HepG2 (cell line): Measurements from ENCODE around the gene ARR3. TPM values are rescaled to one million over a fixed set of nuclear protein-coding genes. Genes with fewer than 3 reads are reported as not detected.

ENCODE experiments used
- CBX5 ChIP-seq: sonication (generic); formaldehyde crosslinking; IDR thresholded peaks from 2 replicates; pipeline ENCODE4 v1.4.0; 2020; ENCODE audit warnings: missing genetic modification reagents, borderline replicate concordance
- CCDC6 ChIP-seq: sonication (generic); formaldehyde crosslinking; IDR thresholded peaks from 2 replicates; pipeline ENCODE4 v1.8.1; 2022; ENCODE audit warnings: mild to moderate bottlenecking, missing genetic modification reagents, moderate library complexity
- FOSL2 ChIP-seq: sonication (generic); formaldehyde crosslinking; IDR thresholded peaks from 2 replicates; pipeline ENCODE4 v1.4.0; 2020; ENCODE audit warnings: missing genetic modification reagents
- GLI4 ChIP-seq: sonication (generic); formaldehyde crosslinking; IDR thresholded peaks from 2 replicates; pipeline ENCODE4 v1.5.1; 2020; ENCODE audit warnings: missing genetic modification reagents, mild to moderate bottlenecking, moderate library complexity, borderline replicate concordance
- ZNF841 ChIP-seq: sonication (generic); formaldehyde crosslinking; IDR thresholded peaks from 2 replicates; pipeline ENCODE4 v1.8.1; 2023; ENCODE audit warnings: missing genetic modification reagents, borderline replicate concordance
- polyA plus RNA-seq, 8 experiments: library from polyadenylated mRNA; depleted of rRNA in 3 of 8; stranded (reverse) in 7 of 8; unstranded in 1 of 8; fragments of >200 nt; fragmentation: Illumina TruSeq in 4 of 8; extraction: Trizol in 4 of 8; gene quantifications; 2 replicates each; pipeline versions ENCODE4 v1.2.1 to v1.2.3, GENCODE V29; 2011 to 2016; ENCODE audit warnings: low read depth in 4 of 8, missing spikeins in 1 of 8, mixed read lengths in 1 of 8; ENCODE audit not compliant: insufficient read depth in 1 of 8
- total RNA-seq, 5 experiments: library from RNA; depleted of rRNA; stranded (reverse); fragments of >200 nt; fragmentation: Illumina TruSeq; extraction: Trizol; gene quantifications; 2 replicates each; pipeline ENCODE4 v1.2.3, GENCODE V29; 2016; ENCODE audit warnings: low read depth in 1 of 5
- TF ChIP-seq, protein P1 (sequence below): sonication (generic); formaldehyde crosslinking; IDR thresholded peaks from 2 replicates; pipeline ENCODE4 v1.4.0; 2020; ENCODE audit warnings: missing genetic modification reagents
- TF ChIP-seq, protein P2 (sequence below): sonication (generic); formaldehyde crosslinking; IDR thresholded peaks from 2 replicates; pipeline ENCODE4 v1.4.0; 2020; ENCODE audit warnings: missing genetic modification reagents
- TF ChIP-seq, protein P3 (sequence below), 2 experiments: IDR thresholded peaks; 2 replicates each; pipeline ENCODE4 v1.6.1; 2011 to 2012; ENCODE audit warnings: low read length in 2 of 2, borderline replicate concordance in 1 of 2, low read depth in 1 of 2, mild to moderate bottlenecking in 1 of 2, moderate library complexity in 1 of 2
- TF ChIP-seq, protein P4 (sequence below): IDR thresholded peaks from 2 replicates; pipeline ENCODE4 v1.4.0; 2020; ENCODE audit warnings: mild to moderate bottlenecking, missing genetic modification reagents
- TF ChIP-seq, protein P5 (sequence below): sonication (generic); formaldehyde crosslinking; IDR thresholded peaks from 2 replicates; pipeline ENCODE4 v1.4.0; 2020; ENCODE audit warnings: missing genetic modification reagents, borderline replicate concordance

ARR3 gene
- total and polyA plus RNA-seq, 2 of the 13 experiments (the other 11 are each of a cell fraction or from before 2014, with no cell fraction given), result not detected

DNA sequence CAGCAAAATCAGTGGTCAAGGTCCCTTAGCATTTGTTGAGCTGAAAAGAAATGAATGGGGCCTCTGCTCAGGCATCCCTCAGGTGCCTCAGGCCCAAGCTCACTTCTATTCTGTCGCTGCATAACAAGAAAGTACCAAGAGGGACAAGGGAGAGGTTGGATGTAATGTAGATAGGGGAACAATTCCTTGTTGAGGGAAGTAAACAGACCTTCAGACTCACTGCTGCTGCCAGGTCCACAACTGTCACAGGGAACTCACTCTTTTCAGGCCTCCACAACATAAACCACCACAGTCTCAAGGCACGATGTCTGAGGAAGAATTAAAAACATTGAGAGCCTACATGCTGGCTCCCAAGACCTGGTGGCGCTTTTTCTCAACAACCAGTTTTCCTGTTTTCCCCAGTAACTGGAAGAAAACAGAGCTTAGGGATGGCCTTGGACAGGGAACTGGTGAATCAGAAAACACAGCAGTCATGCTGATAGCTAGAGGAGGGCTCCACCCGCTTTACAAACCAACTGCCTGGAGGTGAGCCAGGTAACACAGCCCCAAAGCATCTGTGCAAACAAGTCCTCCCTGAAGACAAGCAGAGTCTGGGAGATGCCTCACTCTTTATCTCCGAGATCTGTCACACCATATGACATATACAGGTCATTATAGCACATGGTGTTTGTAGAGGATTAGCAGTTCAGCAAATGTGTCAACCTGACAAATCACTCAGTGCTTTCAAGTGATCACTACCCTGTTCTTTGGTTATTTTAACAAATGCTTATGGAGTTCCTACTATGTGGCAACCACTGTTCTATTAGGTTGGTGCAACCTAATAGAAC is 48.0 kb upstream of the ARR3 start (continued):
- TF ChIP-seq, protein P1, sequence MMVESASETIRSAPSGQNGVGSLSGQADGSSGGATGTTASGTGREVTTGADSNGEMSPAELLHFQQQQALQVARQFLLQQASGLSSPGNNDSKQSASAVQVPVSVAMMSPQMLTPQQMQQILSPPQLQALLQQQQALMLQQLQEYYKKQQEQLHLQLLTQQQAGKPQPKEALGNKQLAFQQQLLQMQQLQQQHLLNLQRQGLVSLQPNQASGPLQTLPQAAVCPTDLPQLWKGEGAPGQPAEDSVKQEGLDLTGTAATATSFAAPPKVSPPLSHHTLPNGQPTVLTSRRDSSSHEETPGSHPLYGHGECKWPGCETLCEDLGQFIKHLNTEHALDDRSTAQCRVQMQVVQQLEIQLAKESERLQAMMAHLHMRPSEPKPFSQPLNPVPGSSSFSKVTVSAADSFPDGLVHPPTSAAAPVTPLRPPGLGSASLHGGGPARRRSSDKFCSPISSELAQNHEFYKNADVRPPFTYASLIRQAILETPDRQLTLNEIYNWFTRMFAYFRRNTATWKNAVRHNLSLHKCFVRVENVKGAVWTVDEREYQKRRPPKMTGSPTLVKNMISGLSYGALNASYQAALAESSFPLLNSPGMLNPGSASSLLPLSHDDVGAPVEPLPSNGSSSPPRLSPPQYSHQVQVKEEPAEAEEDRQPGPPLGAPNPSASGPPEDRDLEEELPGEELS (CRISPR knock-in tag), result peak; percentile 48; the same call in 1 of the 2 replicates
- TF ChIP-seq CBX5 (CRISPR knock-in tag), result no peak
- TF ChIP-seq FOSL2 (CRISPR knock-in tag), result peak; percentile 49; the same call in 1 of the 2 replicates
- TF ChIP-seq CCDC6 (CRISPR knock-in tag), result no peak
- TF ChIP-seq, protein P2, sequence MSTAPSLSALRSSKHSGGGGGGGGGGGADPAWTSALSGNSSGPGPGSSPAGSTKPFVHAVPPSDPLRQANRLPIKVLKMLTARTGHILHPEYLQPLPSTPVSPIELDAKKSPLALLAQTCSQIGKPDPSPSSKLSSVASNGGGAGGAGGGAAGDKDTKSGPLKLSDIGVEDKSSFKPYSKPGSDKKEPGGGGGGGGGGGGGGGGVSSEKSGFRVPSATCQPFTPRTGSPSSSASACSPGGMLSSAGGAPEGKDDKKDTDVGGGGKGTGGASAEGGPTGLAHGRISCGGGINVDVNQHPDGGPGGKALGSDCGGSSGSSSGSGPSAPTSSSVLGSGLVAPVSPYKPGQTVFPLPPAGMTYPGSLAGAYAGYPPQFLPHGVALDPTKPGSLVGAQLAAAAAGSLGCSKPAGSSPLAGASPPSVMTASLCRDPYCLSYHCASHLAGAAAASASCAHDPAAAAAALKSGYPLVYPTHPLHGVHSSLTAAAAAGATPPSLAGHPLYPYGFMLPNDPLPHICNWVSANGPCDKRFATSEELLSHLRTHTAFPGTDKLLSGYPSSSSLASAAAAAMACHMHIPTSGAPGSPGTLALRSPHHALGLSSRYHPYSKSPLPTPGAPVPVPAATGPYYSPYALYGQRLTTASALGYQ (CRISPR knock-in tag), result peak; percentile 34; the same call in 1 of the 2 replicates
- TF ChIP-seq, protein P3, sequence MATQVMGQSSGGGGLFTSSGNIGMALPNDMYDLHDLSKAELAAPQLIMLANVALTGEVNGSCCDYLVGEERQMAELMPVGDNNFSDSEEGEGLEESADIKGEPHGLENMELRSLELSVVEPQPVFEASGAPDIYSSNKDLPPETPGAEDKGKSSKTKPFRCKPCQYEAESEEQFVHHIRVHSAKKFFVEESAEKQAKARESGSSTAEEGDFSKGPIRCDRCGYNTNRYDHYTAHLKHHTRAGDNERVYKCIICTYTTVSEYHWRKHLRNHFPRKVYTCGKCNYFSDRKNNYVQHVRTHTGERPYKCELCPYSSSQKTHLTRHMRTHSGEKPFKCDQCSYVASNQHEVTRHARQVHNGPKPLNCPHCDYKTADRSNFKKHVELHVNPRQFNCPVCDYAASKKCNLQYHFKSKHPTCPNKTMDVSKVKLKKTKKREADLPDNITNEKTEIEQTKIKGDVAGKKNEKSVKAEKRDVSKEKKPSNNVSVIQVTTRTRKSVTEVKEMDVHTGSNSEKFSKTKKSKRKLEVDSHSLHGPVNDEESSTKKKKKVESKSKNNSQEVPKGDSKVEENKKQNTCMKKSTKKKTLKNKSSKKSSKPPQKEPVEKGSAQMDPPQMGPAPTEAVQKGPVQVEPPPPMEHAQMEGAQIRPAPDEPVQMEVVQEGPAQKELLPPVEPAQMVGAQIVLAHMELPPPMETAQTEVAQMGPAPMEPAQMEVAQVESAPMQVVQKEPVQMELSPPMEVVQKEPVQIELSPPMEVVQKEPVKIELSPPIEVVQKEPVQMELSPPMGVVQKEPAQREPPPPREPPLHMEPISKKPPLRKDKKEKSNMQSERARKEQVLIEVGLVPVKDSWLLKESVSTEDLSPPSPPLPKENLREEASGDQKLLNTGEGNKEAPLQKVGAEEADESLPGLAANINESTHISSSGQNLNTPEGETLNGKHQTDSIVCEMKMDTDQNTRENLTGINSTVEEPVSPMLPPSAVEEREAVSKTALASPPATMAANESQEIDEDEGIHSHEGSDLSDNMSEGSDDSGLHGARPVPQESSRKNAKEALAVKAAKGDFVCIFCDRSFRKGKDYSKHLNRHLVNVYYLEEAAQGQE (IDR thresholded peaks at IDR 0.05; ENCODE audit: borderline replicate concordance in 1 of 2, low read depth in 1 of 2, low read length in 2 of 2), result no peak
- TF ChIP-seq ZNF841 (CRISPR knock-in tag), result no peak
- TF ChIP-seq, protein P4, sequence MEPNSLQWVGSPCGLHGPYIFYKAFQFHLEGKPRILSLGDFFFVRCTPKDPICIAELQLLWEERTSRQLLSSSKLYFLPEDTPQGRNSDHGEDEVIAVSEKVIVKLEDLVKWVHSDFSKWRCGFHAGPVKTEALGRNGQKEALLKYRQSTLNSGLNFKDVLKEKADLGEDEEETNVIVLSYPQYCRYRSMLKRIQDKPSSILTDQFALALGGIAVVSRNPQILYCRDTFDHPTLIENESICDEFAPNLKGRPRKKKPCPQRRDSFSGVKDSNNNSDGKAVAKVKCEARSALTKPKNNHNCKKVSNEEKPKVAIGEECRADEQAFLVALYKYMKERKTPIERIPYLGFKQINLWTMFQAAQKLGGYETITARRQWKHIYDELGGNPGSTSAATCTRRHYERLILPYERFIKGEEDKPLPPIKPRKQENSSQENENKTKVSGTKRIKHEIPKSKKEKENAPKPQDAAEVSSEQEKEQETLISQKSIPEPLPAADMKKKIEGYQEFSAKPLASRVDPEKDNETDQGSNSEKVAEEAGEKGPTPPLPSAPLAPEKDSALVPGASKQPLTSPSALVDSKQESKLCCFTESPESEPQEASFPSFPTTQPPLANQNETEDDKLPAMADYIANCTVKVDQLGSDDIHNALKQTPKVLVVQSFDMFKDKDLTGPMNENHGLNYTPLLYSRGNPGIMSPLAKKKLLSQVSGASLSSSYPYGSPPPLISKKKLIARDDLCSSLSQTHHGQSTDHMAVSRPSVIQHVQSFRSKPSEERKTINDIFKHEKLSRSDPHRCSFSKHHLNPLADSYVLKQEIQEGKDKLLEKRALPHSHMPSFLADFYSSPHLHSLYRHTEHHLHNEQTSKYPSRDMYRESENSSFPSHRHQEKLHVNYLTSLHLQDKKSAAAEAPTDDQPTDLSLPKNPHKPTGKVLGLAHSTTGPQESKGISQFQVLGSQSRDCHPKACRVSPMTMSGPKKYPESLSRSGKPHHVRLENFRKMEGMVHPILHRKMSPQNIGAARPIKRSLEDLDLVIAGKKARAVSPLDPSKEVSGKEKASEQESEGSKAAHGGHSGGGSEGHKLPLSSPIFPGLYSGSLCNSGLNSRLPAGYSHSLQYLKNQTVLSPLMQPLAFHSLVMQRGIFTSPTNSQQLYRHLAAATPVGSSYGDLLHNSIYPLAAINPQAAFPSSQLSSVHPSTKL (CRISPR knock-in tag), result peak; percentile 73
- TF ChIP-seq, protein P5, sequence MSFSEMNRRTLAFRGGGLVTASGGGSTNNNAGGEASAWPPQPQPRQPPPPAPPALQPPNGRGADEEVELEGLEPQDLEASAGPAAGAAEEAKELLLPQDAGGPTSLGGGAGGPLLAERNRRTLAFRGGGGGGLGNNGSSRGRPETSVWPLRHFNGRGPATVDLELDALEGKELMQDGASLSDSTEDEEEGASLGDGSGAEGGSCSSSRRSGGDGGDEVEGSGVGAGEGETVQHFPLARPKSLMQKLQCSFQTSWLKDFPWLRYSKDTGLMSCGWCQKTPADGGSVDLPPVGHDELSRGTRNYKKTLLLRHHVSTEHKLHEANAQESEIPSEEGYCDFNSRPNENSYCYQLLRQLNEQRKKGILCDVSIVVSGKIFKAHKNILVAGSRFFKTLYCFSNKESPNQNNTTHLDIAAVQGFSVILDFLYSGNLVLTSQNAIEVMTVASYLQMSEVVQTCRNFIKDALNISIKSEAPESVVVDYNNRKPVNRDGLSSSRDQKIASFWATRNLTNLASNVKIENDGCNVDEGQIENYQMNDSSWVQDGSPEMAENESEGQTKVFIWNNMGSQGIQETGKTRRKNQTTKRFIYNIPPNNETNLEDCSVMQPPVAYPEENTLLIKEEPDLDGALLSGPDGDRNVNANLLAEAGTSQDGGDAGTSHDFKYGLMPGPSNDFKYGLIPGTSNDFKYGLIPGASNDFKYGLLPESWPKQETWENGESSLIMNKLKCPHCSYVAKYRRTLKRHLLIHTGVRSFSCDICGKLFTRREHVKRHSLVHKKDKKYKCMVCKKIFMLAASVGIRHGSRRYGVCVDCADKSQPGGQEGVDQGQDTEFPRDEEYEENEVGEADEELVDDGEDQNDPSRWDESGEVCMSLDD (CRISPR knock-in tag), result no peak
- no peak for TF ChIP-seq GLI4 (CRISPR knock-in tag)
